MM.1S (cell line): Measurements from ENCODE around the gene SMIM1.

Experiments
- DNase-seq: peaks from one replicate; pipeline ENCODE4 v3.0.0-alpha.2; 2015
- H2AFZ ChIP-seq: fragments of 300-600 bp; sonication (generic); 2 replicates; pipeline ENCODE4 v1.6.0; 2016; ENCODE audit warnings: antibody characterized with exemption, low read length
- H3F3A ChIP-seq: fragments of 300-600 bp; sonication (generic); 2 replicates; pipeline ENCODE4 v1.6.1; 2016; ENCODE audit warnings: mild to moderate bottlenecking, antibody characterized with exemption, low read length, moderate library complexity, mixed read lengths; ENCODE audit not compliant: insufficient read depth
- H3K27ac ChIP-seq: fragments of 300-600 bp; sonication (generic); 2 replicates; pipeline ENCODE4 v1.5.1; 2016; ENCODE audit warnings: mild to moderate bottlenecking, low read length
- H3K27me3 ChIP-seq: fragments of 300-600 bp; sonication (generic); replicated peaks from 2 replicates; pipeline ENCODE4 v1.6.0; 2016; ENCODE audit warnings: low read length; ENCODE audit not compliant: insufficient read depth
- H3K36me3 ChIP-seq: fragments of 300-600 bp; sonication (generic); replicated peaks from 2 replicates; pipeline ENCODE4 v1.6.1; 2016; ENCODE audit warnings: mild to moderate bottlenecking, low read length, mixed read lengths; ENCODE audit not compliant: insufficient read depth
- H3K4me1 ChIP-seq: fragments of 300-600 bp; sonication (generic); 2 replicates; pipeline ENCODE4 v1.6.1; 2016; ENCODE audit warnings: low read length, mixed read lengths
- H3K4me2 ChIP-seq: fragments of 300-600 bp; sonication (generic); 2 replicates; pipeline ENCODE4 v1.6.0; 2016; ENCODE audit warnings: low read depth, low read length
- H3K4me3 ChIP-seq: fragments of 300-600 bp; sonication (generic); 2 replicates; pipeline ENCODE4 v1.5.1; 2016; ENCODE audit warnings: low read length, mixed read lengths
- H3K79me2 ChIP-seq: fragments of 300-600 bp; sonication (generic); 2 replicates; pipeline ENCODE4 v1.6.1; 2016; ENCODE audit warnings: mixed run types, low read length, mixed read lengths
- H3K9ac ChIP-seq: fragments of 300-600 bp; sonication (generic); 2 replicates; pipeline ENCODE4 v1.6.1; 2016; ENCODE audit warnings: low read length, mixed read lengths
- H3K9me2 ChIP-seq: fragments of 300-600 bp; sonication (generic); replicated peaks from 2 replicates; pipeline ENCODE4 v1.6.1; 2016; ENCODE audit warnings: mild to moderate bottlenecking, low read length, mixed read lengths; ENCODE audit not compliant: insufficient read depth
- H3K9me3 ChIP-seq: fragments of 300-600 bp; sonication (generic); replicated peaks from 2 replicates; pipeline ENCODE4 v1.6.1; 2016; ENCODE audit warnings: mild to moderate bottlenecking, low read length, mixed read lengths; ENCODE audit not compliant: insufficient read depth
- H4K20me1 ChIP-seq: fragments of 300-600 bp; sonication (generic); 2 replicates; pipeline ENCODE4 v1.6.1; 2016; ENCODE audit warnings: mild to moderate bottlenecking, low read length, moderate library complexity, mixed read lengths; ENCODE audit not compliant: insufficient read depth
- CTCF ChIP-seq: fragments of 300-600 bp; sonication (generic); IDR thresholded peaks from 2 replicates; pipeline ENCODE4 v1.5.1; 2016; ENCODE audit warnings: antibody characterized with exemption, low read length, mixed read lengths
- EZH2 ChIP-seq: fragments of 300-600 bp; sonication (generic); optimal IDR thresholded peaks from 2 replicates; pipeline ENCODE3; 2017; ENCODE audit warnings: low read depth, mild to moderate bottlenecking, antibody characterized with exemption, low read length, mixed read lengths
- EZH2phosphoT487 ChIP-seq: fragments of 300-600 bp; sonication (generic); IDR thresholded peaks from 2 replicates; pipeline ENCODE4 v1.6.1; 2018; ENCODE audit warnings: antibody characterized with exemption, low read length

The SMIM1 gene

DNA sequence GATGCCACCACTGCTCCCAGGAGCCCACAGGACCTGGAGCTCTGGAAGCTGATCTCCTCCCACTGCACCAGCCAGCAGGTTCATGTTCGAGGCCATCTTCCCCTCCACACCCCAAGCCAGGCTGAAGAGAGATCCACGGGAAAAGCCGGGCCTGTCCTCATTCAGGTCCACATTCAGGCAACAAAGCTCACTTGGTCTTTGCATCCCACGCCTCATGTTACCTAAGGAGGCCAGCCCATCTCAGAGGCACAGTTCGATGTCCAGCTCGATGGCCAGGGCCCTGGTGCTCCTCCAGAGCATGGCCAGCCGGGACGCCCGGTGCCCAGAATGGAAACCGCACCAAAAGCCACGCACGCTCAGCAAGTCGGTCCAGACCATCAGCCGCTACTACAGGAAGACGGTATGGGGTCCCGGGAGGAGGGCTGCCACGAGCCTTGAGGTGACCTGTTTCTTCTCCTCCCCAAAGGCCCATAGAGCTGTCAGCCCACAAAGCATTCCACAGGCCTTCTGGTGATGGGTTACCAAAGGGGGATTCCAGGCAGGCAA lies 20.1 kb upstream of the SMIM1 start, which contains the start of gene CCDC27:
Gene CCDC27, plus strand, starts transcription at position 51 of the 546 bp plus-strand sequence. Its CDS starts 32 bp downstream, at position 83.
- DNase-seq: no peak
- Histone ChIP-seq H3K4me3 (no peak within 1 kb of the TSS), H3K9me3 (no peaks in the 10 kb centered on the region), H2AFZ (no peak within 1 kb of the TSS), H3K4me2 (peak within 1 kb of the TSS; percentile 10; the same call in 1 of the 2 replicates), H3K4me1 (peaks cover 5% of the 10 kb centered on the region; the same call in 1 of the 2 replicates), H3K36me3 (no peaks in the 10 kb centered on the region), H3K27ac (no peak within 1 kb of the TSS), H3K27me3 (peaks cover 75% of the 10 kb centered on the region), H3K9ac (no peak within 1 kb of the TSS), H4K20me1 (no peaks in the 10 kb centered on the region), H3K9me2 (no peaks in the 10 kb centered on the region), H3K79me2 (no peaks in the 10 kb centered on the region), H3F3A (no peaks in the 10 kb centered on the region)
- TF ChIP-seq CTCF (no peak), EZH2phosphoT487 (no peak), EZH2 (no peak)

DNA sequence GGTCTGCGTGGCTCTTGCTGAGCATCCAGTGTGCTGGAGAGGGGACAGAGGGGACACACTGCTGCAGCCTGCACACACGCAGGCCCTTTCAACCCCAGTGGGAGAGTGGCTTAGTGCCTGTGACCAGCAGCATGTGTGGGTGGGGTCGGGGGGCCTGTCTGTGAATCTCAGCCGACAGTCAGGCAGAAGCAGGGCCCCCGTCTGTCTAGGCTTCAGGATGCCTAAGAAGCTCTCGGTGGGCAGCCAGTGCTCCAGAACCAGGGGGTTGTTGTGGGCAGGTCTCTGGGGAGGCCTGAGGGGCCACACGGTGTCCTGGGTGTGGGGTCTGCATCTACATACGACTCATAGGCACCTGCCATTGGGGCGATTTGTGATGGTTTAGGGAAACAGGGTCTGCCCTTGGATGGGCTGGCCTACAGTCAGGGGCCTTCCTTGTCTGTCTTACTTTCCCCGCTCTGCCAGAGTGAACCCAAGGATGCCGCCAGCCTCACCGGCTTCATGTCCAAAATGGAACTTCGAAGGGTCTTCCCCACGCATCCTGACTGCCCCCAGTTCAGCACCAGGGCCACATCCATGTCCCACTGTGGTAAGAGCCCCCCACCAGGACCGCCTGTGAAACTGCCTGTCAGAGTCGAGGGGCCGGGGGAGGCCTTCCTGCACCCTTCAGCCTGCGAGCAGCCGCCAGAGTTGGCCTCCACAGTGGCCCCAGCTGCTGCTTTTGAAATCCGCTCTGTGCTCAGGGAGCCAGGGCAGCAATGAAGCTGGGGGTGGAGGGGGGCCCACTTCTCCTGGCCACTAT lies 18.7 kb upstream of the SMIM1 start:
- Histone ChIP-seq H3K79me2 (no peaks in the 10 kb centered on the region), H3K9me3 (no peaks in the 10 kb centered on the region), H3K4me2 (no peak overlapping the region), H3K27ac (no peak overlapping the region), H3K27me3 (peaks cover 75% of the 10 kb centered on the region), H3K4me1 (no peaks in the 10 kb centered on the region), H4K20me1 (no peaks in the 10 kb centered on the region), H3K36me3 (no peaks in the 10 kb centered on the region), H3K9me2 (no peaks in the 10 kb centered on the region), H3K9ac (no peak overlapping the region), H3F3A (no peaks in the 10 kb centered on the region), H2AFZ (no peak overlapping the region), H3K4me3 (no peak overlapping the region)
- no peak for DNase-seq
- no peak for TF ChIP-seq EZH2
- no peak for TF ChIP-seq EZH2phosphoT487
- no peak for TF ChIP-seq CTCF

GRCh38 chr1:3756394-3756793 lies 16.2 kb upstream of the SMIM1 start:
- Histone ChIP-seq H3K4me3 (no peak overlapping the region), H3K9me2 (no peaks in the 10 kb centered on the region), H3K9me3 (no peaks in the 10 kb centered on the region), H3K79me2 (no peaks in the 10 kb centered on the region), H3K36me3 (no peaks in the 10 kb centered on the region), H4K20me1 (no peaks in the 10 kb centered on the region), H3K27ac (no peak overlapping the region), H3K4me2 (no peak overlapping the region), H3K27me3 (peaks cover 79% of the 10 kb centered on the region), H3K4me1 (no peaks in the 10 kb centered on the region), H3F3A (no peaks in the 10 kb centered on the region), H2AFZ (no peak overlapping the region), H3K9ac (no peak overlapping the region)
- TF ChIP-seq EZH2: no peak
- no peak for TF ChIP-seq EZH2phosphoT487
- TF ChIP-seq CTCF: no peak
- no peak for DNase-seq
